GM21528 (cell line): Measurements from ENCODE around the gene AKIRIN2.
A peak's percentile ranks its signal among the peaks of the same experiment; 100 is the strongest.
"Not testable (repeated sequence)": the region's sequence is repeated elsewhere in the genome, so short reads cannot be mapped to it uniquely, and the experiment has no call there.

Source experiments
- ATAC-seq: cut with Tn5 transposase; IDR thresholded peaks from one replicate; pipeline ENCODE4 v1.9.1; 2021; ENCODE audit warnings: mild to moderate bottlenecking, moderate library complexity; ENCODE audit not compliant: unreplicated experiment, low FRiP score

AKIRIN2 gene

GRCh38 chr6:87718662-87719433 lies 16.8 kb upstream of the AKIRIN2 start:
- ATAC-seq, result no peak

- no peak for ATAC-seq
Measured at GRCh38 chr6:87716928-87717614, 15.0 kb upstream of the AKIRIN2 start.

DNA sequence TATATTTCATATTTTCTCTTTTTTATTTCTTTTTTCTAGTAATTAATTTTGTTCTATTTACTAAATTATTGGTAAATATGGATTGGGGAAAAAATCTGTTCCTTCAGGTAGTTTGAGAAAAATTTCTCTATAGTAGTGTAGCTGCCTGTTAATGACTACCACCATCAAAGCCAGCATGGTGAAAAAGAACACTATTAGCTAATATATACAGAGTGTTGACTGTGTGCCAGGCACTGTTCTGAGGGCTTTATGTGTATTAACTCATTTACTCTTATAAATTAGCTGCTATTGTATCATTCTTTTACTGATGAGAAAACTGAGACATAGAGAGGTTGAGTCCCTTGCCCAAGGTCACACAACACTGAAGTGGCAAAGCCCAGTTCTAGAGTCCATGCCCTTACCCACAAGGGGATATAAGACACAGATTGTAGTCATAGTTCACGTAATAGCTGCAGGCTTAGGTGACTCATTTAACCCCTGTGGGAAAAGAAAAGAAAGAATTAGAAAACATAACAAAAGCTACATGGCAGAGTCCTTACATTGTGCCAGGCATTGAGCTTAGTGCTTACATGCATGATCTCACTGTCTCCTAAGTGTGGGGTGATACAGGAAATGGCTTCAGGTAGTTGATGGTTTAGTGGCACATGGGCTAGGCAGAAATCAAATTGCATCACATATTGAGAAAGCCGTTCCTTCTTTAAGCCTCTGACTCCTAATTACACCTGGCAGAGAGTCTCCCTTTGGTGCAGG lies 12.2 kb upstream of the AKIRIN2 start:
- ATAC-seq, result peak; percentile 47

DNA sequence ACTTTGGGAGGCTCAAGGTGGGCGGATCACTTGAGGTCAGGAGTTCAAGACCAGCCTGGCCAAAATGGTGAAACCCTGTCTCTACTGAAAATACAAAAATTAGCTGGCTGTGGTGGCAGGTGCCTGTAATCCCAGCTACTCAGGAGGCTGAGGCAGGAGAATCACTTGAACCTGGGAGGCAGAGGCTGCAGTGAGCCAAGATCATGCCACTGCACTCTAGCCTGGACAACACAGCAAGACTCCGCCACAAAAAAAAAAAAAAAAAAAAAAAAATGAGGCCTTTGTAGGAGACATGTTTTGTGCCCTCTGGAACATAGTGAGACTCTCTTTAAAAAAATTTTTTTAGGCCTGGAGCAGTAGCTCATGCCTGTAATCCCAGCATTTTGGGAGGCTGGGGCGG lies 10.7 kb upstream of the AKIRIN2 start:
- not testable (repeated sequence) for ATAC-seq

GRCh38 chr6:87710090-87710489 lies 8.1 kb upstream of the AKIRIN2 start:
- no peak for ATAC-seq

DNA sequence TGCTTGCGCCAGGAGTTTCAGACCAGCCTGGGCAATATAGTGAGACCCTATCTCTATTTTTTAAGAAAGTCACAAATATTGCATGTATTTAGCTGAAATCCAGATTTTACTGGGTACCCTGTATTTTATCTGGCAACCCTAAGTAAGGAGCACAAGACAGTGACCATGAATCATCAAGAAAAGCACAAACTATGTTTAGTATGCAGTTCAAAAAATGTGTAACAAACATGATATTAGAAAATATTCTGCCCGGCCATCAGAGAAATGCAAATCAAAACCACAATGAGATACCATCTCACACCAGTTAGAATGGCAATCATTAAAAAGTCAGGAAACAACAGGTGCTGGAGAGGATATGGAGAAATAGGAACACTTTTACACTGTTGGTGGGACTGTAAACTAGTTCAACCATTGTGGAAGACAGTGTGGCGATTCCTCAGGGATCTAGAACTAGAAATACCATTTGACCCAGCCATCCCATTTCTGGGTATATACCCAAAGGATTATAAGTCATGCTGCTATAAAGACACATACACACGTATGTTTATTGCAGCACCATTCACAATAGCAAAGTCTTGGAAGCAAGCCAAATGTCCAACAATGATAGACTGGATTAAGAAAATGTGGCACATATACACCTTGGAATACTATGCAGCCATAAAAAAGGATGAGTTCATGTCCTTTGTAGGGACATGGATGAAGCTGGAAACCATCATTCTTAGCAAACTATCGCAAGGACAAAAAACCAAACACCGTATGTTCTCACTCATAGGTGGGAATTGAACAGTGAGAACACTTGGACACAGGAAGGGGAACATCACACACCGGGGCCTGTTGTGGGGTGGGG lies 6.8 kb upstream of the AKIRIN2 start:
- not testable (repeated sequence) for ATAC-seq

- ATAC-seq, result no peak
Measured at GRCh38 chr6:87706187-87706966, 4.3 kb upstream of the AKIRIN2 start.

- peak; percentile 42 for ATAC-seq
Measured at GRCh38 chr6:87705070-87705691, 3.1 kb upstream of the AKIRIN2 start.

- not testable (repeated sequence) for ATAC-seq
Measured at GRCh38 chr6:87703039-87703438, 1.0 kb upstream of the AKIRIN2 start.

DNA sequence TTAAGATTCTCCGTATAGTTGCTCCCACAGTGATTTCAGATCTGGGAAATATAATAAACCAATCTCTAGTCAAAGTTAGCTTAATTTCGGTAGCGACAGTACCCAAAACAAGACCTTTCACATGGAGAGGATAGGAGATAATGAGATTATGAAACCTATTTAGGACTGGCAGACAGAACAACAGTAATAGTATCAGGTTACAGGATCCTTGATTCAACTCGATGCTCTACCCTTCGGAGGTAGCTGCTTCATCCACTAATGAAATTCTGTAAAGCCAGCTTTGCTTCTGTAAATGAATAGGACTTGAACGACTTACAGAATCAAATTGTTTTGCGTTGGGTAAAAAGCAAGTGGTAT lies 534 bp upstream of the AKIRIN2 start:
- peak; percentile 21 for ATAC-seq

- peak; percentile 6 for ATAC-seq
Measured at GRCh38 chr6:87701344-87701675, 723 bp downstream of the AKIRIN2 start.

DNA sequence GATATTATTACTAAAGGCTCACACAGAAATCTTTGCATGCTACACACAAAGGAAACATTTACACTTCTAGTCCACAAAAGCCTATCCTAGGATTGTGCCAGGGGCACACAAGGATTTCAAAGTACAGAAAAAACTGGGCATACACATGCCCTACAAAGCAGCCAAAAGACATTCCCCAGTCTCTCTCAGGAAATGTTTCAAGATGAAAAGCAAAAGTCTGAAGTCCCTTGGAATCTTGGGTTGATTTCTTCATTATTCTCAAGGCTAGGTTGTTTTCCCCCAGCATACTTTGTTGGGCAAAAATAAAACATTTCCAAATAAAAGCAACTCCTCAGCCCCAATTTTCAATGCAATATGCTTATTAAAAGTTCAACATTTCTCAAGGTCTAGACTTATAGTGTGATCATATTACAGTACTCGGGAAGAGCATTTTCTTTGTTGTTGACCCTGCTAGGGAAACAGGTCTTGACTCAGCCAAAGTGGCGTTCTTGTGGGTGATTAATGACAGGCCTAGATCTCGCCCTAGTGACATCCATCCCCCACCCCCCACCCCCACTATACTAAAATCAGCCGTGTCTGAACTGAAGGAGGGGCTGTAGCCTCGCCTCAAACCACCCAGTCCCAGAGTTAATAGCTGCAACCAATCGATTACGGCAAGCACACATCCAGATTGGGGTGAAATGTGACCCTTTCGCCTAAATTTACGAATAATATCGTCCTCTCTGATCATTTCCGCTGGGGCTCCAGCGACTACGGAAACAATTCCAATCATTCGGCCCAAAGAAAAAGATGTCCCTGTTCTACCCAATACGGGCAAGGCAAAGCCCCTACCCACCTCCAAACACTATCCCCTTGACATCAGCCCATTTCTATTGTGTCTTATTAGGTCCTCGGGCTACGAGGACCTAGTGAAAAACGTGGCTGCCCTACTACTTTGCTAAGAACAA lies 1.4 kb downstream of the AKIRIN2 start:
- ATAC-seq, result no peak

- no peak for ATAC-seq
Measured at GRCh38 chr6:87699576-87699975, 2.5 kb downstream of the AKIRIN2 start.

GRCh38 chr6:87698547-87699006 lies 3.5 kb downstream of the AKIRIN2 start:
- ATAC-seq, result no peak

GRCh38 chr6:87697581-87698546 lies 4.2 kb downstream of the AKIRIN2 start:
- ATAC-seq, result no peak

DNA sequence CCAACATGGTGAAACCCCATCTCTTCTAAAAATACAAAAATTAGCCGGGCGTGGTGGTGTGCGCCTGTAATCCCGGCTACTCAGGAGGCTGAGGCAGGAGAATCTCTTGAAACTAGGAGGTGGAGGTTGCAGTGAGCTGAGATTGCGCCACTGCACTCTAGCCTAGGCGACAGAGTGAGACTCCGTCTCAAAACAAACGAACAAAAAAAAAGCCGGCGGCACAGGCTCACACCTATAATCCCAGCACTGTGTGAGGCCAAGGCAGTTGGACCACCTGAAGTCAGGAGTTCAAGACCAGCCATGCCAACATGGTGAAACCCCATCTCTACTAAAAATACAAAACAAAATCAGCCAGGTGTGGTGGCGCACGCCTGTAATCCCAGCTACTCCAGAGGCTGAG lies 5.2 kb downstream of the AKIRIN2 start:
- ATAC-seq, result not testable (repeated sequence)

DNA sequence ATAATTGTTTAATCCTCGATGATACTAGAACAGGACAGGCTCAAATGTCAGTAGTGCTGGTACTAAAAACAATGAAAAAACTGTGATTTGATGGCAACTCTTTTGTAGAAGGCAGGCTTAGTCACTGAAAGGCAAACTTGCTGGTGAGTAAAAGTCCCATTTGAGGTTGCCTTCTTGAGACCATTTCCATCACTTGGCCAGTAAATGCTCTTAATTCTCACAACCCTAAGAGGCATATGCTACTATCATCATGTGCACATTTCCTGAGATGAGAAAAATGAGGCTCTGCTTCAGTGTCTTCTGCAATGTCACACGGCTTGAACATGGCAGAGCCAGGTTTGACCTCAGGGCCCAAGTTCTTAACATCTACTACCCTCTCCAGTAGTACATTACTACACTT lies 9.9 kb downstream of the AKIRIN2 start:
- ATAC-seq, result no peak
